GM04503 (cell line): ENCODE results near the gene GMIP.

Experiments
- DNase-seq: peaks from one replicate; pipeline ENCODE4 v3.0.0-alpha.2; 2012; ENCODE audit warnings: low read depth

The GMIP gene

DNA sequence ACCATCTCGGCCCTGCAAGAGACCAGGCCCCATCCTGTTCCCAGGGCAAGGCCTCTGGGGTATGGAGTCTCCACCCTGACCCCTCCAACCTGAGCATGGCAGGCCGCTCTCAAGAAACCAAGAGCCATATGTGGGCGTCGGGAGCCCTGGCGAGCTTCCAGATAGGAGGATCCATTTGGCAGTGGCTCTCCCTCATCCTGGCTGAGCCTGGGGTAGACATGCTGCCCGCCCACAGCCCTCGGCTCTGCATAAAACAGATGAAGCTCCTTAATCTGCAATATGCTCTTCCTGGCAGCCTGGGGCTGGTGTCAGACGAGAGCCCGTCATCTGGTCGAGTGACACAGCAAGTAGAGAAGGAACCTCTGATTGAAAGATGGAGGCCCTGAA lies 13.9 kb upstream of the GMIP start:
- no peak for DNase-seq

DNA sequence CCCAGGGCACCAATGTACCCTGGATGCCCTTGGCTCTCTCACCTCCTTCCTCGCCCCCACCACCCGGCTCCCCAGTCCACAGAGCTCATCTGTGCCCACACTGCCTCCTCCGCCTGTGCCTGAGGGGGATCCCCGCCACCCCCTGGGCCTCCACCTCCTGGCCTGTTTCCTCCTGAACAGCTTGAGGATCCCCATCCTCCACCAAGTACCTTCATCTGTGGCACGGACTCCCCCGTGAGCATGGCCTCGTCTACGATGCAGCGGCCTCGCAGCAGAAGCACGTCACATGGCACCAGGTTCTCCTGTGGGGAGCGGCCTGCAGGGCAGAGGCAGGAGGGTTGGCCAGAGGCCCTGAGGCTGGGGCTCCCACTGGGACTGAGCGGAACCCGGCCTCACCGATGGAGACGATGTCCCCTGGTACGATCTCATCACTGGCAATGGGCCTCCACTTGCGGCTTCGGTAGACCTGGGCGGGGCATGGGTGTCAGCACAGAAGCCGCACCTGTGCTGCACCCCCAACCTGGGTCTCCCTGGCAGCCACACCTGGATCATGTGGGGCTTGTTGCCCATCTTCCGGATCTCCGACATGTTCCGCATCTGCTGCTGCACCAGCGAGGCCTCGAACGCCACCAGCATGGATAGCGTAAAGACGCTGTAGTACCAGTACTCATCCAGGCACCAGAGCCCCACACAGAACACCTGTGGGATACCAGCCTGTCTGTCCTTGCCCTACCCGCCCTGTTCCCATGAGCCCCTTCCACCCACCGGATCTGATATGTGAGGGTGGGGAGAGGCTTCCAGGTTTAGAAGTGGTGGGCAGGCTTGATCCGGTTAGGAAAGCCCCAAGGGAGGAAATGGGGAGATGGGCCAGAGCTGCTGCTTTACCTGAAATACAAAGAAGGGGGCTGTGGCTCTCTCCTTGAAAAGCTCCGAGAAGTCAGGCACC lies 13.3 kb upstream of the GMIP start:
- DNase-seq: no peak

DNA sequence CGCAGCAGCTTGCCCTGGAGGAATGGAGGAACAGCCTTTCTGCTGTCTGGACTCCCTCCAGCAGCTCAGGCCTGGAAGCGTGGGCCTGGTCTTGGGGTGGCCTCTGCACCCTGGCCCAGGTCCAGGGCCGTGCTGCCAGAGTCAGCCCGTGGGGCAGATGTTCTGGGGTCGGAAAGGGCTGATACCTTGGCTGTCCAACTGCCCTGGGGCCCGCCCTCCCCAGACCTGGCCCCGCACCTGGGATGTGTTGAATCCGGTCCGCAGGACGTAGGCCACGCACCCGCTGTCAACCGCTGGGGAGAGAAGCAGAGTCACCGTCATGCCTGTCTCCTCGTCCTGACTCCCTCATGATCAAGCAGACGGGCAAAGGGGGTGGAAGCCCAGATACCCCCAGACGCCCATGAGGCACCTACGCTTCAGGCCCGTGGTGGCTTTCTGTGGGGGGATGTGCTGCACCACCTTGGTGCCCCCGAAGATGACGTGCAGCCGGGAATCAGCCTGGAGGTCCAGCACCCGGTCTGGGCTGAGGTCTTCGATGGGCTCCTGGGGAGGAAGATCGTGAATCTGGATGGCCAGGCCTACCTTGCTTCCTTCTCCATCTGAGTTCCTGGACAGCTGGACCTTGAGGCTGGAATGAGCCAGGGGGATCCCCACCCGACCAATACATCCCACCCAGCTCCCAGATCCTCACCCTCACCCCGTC lies 12.3 kb upstream of the GMIP start:
- DNase-seq: no peak

DNA sequence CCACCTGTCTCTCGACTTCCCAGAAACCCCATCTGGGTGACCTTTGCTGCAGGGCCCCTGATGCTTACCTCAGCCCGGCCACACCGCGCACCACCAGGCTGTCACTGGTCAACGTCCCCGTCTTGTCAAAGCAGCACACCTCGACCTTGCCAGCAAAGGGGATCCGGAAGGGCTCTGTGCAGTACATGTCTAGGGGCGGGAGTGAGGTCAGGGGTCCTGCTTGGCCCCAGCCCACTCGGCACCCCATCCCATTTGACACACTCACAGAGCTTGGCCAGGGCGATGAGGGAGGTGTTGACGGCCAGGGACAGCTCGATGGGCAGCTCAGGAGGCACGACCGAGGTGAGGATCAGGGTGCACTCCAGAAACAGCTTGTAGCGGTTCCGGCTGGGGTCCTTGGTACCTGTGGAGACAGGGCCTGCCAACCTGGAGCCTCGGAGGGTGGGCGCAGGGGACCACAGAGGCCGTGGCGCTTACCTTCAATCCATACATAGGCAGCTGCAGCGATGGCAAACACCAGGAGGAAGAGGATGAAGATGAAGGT lies 11.7 kb upstream of the GMIP start:
- no peak for DNase-seq

DNA sequence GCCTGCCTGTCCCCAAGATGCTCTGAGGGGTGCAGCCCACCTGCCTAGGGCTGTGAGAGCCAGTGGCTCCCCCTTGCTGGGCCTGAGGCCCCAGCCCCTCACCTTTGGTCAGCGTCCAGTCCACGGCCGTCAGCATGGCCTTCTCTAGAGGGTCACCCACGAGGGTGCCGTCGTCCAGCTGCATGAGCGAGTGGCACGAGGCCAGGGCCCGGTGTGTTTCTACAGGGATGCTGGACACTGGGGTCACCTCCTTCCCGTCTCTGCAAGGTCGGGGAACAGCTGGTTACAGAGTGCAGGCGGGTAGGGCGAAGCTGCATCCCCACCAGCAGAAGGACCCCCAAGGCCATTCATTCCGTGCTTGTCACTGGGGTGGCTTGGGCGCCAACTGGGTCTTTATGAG lies 11.0 kb upstream of the GMIP start:
- DNase-seq: no peak

DNA sequence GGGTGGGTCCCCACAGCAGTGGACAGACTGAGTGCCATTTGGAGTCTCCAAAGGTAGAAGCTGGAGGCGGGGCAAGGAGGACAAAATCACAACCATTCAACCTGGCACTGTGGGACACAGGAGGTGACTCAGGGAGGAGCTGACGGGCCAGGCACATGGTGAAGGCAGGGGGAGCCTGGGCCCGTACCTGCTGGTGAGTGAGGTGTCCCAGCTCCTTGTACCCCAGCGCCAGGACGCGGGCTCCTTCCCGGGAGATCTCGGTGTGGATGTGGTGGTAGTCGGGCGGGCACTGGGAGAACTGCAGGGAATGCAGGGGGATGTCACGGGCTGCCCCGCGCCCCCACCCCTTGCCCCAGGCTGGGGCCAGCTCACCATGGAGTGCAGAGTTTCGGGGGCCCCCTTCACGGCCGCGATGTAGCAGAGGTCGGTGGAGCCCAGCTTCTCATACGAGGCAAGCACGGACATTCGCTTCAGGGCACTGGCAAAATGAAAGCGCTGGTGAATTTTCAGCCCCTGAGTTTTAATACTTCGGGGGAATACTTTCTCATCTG lies 10.2 kb upstream of the GMIP start:
- DNase-seq: no peak

DNA sequence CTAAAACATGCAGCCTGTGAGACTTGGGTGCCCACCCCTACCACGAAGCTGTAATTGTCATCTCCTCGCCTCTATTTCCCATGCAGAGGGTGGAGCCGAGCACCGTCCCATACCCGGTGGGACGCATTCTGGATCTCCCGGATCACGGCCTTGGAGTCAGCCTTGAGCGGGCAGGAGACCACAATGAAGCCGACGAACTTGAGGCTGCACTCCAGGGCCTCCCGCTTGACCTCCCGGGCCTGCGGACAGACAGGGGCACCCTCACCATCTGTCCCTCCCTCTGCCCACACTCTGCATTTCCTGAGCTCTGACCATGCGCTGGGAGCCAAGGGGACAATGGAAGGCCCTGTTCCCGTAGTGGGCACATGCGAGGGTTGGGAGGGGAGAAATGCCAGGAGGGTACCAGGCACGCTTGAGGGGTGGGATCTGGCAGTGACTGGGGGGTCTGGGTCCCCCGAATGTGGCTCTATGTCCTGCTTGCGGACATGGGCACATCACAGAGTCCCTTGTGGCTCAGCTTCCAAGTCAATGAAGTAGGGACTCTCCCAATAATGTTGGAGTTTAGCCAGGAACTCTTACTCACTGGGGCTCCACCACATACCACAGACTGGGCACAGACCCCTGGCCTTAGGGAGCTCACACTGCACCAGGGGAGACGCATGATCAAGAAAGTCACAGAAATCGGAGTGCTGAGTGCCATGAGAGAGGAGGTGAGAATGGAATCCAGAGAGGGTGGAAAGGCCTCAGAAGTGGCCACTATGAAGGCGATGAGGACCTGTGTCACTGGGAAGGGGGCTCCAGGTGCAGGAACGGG lies 9.2 kb upstream of the GMIP start:
- no peak for DNase-seq

DNA sequence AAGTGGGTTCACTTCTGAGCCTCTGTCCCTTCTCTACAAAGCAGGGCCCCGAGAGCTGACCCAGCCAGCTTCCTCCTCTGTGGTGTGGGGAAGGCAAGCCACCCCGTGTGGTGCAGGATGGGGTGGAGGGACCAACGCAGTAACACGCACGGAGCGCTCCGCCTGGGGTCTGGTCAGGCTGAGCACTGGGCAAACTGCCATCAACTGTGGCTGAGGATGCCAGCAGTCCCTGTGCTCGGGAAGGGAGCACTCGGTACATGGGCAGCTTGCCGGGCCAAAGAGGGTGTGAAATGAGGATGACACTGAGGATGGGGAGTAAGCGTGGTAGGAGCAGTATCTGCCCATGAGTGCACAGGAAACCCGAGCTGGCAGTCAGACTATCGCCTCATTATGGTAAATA lies 7.6 kb upstream of the GMIP start:
- no peak for DNase-seq

DNA sequence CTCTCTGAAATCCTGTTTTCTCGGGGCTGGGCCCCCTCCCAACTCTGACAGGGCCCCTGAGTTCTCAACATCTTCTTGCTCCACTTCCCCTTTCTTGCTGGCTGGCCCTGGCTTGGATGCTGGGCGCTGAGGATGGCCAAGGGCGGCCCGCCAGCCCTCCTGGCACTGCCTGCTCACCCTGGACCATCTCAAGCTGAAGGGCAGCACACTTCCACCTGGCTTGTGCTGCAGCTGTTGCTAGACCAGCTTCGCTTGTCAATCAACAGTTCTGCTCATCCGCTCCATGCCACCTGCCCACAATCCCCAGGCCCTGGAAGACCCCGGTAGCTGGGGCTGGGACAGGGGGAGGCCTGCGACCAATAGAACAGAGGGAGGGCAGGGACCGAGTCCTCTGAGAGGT lies 6.9 kb upstream of the GMIP start:
- no peak for DNase-seq

- DNase-seq: no peak
These were observed 6.1 kb upstream of the GMIP start for GRCh38 chr19:19649580-19649995.

DNA sequence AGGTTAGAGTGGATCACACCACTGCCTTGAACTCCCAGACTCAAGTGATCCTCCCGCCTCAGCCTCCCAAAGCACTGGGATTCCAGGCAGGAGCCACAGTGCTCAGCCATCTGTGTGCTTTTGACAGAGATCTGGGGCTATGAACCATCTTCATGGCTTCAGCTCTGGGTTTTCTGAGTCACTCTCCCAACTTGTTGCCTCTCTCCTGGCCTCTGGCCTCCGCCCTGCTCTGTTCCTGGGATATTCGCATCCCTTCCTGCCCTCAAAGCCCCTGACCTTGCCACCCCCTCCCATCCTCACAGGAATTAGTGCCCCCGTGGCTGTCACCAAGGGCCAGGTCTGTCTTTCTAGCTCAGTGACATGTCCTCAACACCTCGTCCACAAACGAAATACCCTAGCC lies 5.7 kb upstream of the GMIP start:
- no peak for DNase-seq

- no peak for DNase-seq
These were observed 3.8 kb upstream of the GMIP start for GRCh38 chr19:19647037-19647835.

DNA sequence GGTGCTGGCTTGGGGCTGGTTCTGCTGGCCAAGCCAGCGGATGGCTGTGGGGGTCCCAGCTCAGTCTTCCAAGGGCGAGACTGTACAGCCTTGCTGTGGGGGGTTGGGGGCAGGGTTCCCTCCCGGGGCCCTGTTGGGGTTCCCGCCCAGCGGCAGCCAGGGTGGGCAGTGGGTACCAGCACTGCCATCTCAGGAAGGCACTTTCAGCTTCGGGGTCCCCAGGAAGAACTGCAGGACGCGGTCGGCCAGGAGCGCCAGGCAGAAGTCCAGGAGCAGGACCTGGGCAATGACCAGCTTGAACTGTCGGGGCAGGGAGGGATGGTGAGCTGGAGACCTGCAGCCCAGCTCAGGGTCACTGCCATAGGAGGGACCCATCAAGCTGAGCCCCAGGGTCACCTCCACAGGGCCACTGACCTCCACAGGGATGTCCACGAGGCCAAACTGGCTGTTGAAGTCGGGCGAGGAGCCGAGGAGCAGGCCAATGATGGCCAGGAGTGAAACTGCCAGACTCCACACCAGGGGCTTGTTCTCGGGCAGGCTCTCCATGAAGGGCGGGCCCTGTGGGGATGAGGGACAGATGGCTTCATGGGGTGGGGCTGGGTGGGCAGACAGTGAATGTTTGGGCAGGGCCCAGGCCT lies 1.9 kb upstream of the GMIP start:
- DNase-seq: no peak

DNA sequence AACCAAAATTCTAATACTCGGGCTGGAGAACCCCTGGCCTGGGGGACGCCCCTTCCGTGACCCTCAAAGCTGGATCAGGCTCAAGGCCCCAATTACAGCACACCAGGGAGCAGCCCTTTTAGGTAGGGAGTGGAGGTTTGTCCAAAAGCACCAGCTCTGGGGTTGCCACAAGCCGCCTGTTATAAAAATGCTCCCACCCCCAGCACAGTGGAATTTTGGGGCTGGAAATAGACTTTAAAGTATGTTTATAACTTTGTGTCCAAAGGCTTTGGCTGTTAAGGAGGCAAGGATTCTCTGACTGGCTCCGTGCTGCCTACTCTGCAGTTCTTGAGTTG lies 564 bp upstream of the GMIP start:
- DNase-seq: no peak

- DNase-seq: no peak
These were observed 825 bp downstream of the GMIP start for GRCh38 chr19:19642506-19643157.

- no peak for DNase-seq
These were observed 5.8 kb downstream of the GMIP start for GRCh38 chr19:19637523-19638251.

DNA sequence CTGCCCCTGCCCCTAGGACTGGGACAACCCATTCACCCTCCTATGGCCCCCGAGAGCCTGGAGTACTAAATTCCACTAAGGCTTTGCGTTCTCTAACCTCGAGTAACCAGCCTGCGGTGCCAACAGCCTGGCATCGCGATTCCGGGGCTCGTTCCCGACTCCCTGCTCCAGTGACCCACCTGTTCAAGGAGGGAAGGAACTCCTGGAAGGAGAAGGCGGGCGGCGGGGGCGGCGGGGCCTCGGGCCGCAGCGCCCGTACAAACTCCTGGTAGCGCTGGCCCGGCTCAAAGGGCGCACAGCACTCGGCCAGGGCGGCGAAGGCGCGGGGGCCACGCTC lies 6.3 kb downstream of the GMIP start:
- DNase-seq: no peak

DNA sequence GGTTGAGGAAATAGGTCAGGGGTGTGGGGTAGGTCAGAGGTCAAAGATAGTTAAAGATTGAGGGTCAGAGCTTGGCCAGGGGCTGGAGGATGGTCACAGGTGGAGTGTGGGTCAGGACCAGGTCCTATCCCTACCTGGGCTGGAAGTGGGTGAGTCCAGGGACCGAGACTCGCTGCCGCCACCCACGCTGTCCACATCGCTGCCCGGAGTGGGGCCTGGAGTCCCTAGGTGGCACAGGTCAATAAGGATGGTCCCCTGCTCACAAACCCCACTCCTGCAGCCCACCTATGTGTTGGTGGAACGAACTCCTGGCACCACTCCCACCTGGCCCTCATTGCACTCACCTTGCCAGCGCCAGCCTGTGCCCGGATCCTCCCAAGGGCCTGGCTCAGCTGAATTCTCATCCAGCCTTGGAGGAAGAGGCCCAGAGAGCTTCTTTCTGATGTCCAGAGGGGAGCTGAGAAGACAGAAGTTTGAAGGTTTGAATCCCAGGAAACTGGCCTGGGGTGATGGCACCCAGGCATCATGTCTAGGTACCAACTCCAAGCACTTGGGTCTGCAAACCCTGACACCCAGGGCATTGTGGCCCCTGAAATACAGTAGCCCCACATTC lies 6.8 kb downstream of the GMIP start:
- DNase-seq: no peak

GRCh38 chr19:19635313-19635702 lies 8.1 kb downstream of the GMIP start:
- DNase-seq: no peak
